ENCODE results near the gene SPOCK3. TPM values are rescaled to one million over a fixed set of nuclear protein-coding genes. Genes with fewer than 3 reads are reported as not detected.

SPOCK3 gene
- polyA plus RNA-seq, 1 experiment: not detected

DNA sequence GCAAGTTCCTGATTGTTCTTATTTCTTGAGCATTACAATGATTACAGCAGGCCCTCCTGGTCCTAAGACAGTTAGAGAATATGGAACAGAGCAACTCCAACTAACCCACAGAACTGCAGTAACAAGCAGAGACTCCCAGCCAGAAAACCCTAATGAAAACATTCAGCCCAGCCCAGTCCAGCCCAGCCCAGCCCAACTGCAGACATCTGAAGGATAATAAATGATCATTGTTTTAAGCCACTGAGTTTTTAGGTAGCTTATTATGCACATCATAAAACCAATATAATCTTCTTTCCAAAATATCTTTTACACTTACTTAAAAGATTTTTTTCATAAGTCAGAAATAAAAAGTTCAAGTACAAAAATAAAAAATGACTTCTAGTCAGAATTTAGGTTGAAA, 51.3 kb downstream of the SPOCK3 start:
- no peak overlapping the region for H3K4me3 ChIP-seq (ENCODE audit: low read depth, low read length)
- TF ChIP-seq, protein P1, sequence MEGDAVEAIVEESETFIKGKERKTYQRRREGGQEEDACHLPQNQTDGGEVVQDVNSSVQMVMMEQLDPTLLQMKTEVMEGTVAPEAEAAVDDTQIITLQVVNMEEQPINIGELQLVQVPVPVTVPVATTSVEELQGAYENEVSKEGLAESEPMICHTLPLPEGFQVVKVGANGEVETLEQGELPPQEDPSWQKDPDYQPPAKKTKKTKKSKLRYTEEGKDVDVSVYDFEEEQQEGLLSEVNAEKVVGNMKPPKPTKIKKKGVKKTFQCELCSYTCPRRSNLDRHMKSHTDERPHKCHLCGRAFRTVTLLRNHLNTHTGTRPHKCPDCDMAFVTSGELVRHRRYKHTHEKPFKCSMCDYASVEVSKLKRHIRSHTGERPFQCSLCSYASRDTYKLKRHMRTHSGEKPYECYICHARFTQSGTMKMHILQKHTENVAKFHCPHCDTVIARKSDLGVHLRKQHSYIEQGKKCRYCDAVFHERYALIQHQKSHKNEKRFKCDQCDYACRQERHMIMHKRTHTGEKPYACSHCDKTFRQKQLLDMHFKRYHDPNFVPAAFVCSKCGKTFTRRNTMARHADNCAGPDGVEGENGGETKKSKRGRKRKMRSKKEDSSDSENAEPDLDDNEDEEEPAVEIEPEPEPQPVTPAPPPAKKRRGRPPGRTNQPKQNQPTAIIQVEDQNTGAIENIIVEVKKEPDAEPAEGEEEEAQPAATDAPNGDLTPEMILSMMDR (IDR thresholded peaks at IDR 0.05; ENCODE audit: low read depth, low read length): no peak
- POLR2A ChIA-PET: no interaction called here
- no peak overlapping the region for H3K27ac ChIP-seq (ENCODE audit: low read depth, low read length)
- H3K9me3 ChIP-seq (ENCODE audit: control insufficient read depth, insufficient read depth, low read length): peaks cover 3% of the 10 kb centered on the region; the same call in 1 of the 2 replicates
- no peaks in the 10 kb centered on the region for H3K27me3 ChIP-seq (ENCODE audit: control insufficient read depth, insufficient read depth, low read length)
- CTCF ChIA-PET: no interaction called here
- no peak for DNase-seq (ENCODE audit: low read depth, low spot score)

DNA sequence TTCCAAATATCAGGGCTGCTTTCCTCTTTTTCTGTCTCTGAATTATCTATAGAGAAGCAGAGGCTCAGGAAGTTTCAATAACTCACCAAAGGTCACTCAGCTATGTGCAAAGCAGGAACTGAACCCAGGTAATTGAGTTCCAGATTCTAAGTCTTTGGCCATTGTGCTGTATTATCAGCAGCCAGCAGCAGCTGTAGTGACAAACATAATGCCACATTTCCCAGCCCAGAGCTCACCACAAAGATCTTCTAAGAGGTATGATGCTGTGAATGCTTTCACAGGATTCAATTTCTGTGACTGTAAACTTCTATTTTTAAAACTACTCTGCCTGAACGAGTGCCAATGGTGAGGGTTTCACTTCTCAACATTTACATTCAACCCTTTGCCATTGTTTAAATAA, 56.4 kb downstream of the SPOCK3 start:
- Histone ChIP-seq H3K4me3 (ENCODE audit: low read depth, low read length) (no peak overlapping the region), H3K9me3 (ENCODE audit: control insufficient read depth, insufficient read depth, low read length) (peaks cover 3% of the 10 kb centered on the region; the same call in 1 of the 2 replicates), H3K27ac (ENCODE audit: low read depth, low read length) (no peak overlapping the region), H3K27me3 (ENCODE audit: control insufficient read depth, insufficient read depth, low read length) (no peaks in the 10 kb centered on the region)
- CTCF ChIA-PET: no interaction called here
- TF ChIP-seq, protein P1 (IDR thresholded peaks at IDR 0.05; ENCODE audit: low read depth, low read length): no peak
- no peak for DNase-seq (ENCODE audit: low read depth, low spot score)
- POLR2A ChIA-PET: no interaction called here

DNA sequence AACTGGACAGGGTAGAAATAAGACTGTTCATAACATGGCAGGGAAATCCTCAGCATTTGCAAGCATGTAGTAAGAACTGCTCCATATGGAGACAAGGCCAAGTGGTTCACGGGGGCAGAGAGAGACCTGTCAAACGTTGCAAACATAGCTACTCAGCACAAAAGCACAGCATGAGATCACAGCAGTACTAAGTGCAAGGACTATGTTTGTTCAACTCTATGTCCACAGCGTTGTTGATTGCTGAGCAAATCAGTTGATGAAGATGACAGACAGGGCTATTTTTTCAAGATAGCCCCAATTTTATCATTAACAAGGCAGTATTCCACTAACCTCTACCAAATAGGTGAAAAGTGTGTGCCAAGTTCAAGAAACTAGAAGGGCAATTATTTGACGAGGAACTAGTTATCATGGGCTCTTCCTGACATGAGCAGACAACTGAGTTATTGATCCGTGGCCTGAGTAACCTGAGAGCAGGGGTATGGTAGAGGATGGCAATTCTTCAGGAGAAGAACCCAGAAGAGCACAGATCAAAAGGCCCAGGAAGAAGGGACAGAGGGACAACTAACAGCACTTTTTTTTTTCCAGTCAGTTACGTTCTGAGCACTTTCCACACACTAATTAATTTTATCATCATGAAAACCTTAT, 57.4 kb downstream of the SPOCK3 start:
- H3K27ac ChIP-seq (ENCODE audit: low read depth, low read length): no peak overlapping the region
- CTCF ChIA-PET: no interaction called here
- H3K9me3 ChIP-seq (ENCODE audit: control insufficient read depth, insufficient read depth, low read length): no peaks in the 10 kb centered on the region

DNA sequence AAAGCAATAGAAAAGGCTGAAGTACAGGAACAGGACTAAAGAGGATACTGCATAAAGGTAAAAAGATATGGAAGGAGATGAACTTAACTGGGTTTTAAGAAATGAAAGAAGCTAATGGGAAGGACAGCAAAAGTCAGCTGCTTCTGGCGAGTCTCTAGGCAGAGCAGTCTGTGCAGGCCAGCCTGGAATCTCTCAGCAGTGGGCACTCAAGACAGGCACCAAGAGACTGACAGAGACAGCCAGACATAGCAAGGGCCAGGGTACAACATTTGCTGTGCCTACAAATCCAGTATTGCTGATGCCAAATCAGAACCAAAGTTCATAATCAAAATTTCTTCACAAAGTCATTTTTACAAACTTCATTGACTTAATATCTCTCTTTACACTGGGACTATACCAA, 62.4 kb downstream of the SPOCK3 start:
- no peak overlapping the region for H3K4me3 ChIP-seq (ENCODE audit: low read depth, low read length)
- TF ChIP-seq, protein P1 (IDR thresholded peaks at IDR 0.05; ENCODE audit: low read depth, low read length): no peak
- ChIA-PET POLR2A (no interaction called here), CTCF (no interaction called here)
- no peak for DNase-seq (ENCODE audit: low read depth, low spot score)
- H3K27ac ChIP-seq (ENCODE audit: low read depth, low read length): no peak overlapping the region
- H3K9me3 ChIP-seq (ENCODE audit: control insufficient read depth, insufficient read depth, low read length): peaks cover 7% of the 10 kb centered on the region; the same call in 1 of the 2 replicates
- no peaks in the 10 kb centered on the region for H3K27me3 ChIP-seq (ENCODE audit: control insufficient read depth, insufficient read depth, low read length)

More for the DNA sequence above, 57.4 kb downstream of the SPOCK3 start:
- POLR2A ChIA-PET: no interaction called here
- no peak for DNase-seq (ENCODE audit: low read depth, low spot score)
- no peaks in the 10 kb centered on the region for H3K27me3 ChIP-seq (ENCODE audit: control insufficient read depth, insufficient read depth, low read length)
- H3K4me3 ChIP-seq (ENCODE audit: low read depth, low read length): no peak overlapping the region
- TF ChIP-seq, protein P1 (IDR thresholded peaks at IDR 0.05; ENCODE audit: low read depth, low read length): no peak

- TF ChIP-seq, protein P1 (IDR thresholded peaks at IDR 0.05; ENCODE audit: low read depth, low read length): no peak
- Histone ChIP-seq H3K27me3 (ENCODE audit: control insufficient read depth, insufficient read depth, low read length) (no peaks in the 10 kb centered on the region), H3K27ac (ENCODE audit: low read depth, low read length) (no peak overlapping the region), H3K4me3 (ENCODE audit: low read depth, low read length) (no peak overlapping the region), H3K9me3 (ENCODE audit: control insufficient read depth, insufficient read depth, low read length) (peaks cover 7% of the 10 kb centered on the region; the same call in 1 of the 2 replicates)
- ChIA-PET POLR2A (no interaction called here), CTCF (no interaction called here)
- no peak for DNase-seq (ENCODE audit: low read depth, low spot score)
These were observed 65.7 kb downstream of the SPOCK3 start for GRCh38 chr4:167168611-167169010.

Data from AG04450 (cell line).